Measurements from ENCODE around the gene SLC46A1. TPM values are rescaled to one million over a fixed set of nuclear protein-coding genes. Genes with fewer than 3 reads are reported as not detected.

The SLC46A1 gene
- total and polyA plus RNA-seq, 10 of the 15 experiments (the other 5 are each of a cell fraction or from before 2014, with no cell fraction given): 1.7 to 6.9 (median 4.0) TPM

DNA sequence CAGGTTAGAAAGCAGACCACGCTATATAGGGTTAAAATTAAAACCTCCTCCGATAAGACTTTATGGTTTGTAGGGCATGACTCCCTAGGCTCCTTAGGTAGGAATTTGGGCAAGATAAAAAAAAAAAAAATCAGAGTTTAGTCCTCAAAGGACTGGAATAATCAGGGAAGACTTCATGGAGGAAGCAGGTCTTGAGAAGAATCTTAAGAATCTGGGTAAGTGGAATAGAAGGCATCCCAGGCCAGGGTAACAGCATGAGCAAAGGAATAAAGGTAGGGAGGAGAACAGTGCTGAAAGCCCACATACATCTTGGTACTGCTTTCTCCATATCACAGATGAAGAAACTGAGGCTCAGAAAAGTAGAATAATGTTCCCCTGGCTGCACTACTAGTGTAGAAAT is 15.4 kb downstream of the SLC46A1 start:
- no peaks in the 10 kb centered on the region for H3K79me2 ChIP-seq (ENCODE audit: control insufficient read depth, insufficient read depth, low read length)
- BruUV-seq (replicated peaks): no TSS peak
- no peak overlapping the region for H3K27ac ChIP-seq (ENCODE audit: control insufficient read depth, insufficient read depth)
- no peaks in the 10 kb centered on the region for H3K4me1 ChIP-seq (ENCODE audit: control insufficient read depth, insufficient read depth, low read length)
- no peaks in the 10 kb centered on the region for H3K9me3 ChIP-seq (replicated peaks; ENCODE audit: control insufficient read depth, insufficient read depth, low read length)
- no peak for DNase-seq (ENCODE audit: low read depth, low spot score)
- no peak overlapping the region for H3K4me2 ChIP-seq (ENCODE audit: control insufficient read depth, insufficient read depth)
- H2AFZ ChIP-seq (ENCODE audit: control insufficient read depth, low read depth, low read length): no peak overlapping the region
- CTCF ChIA-PET: interaction anchor here (1.7 kb wide), 1 partner anchor 26 kb away, joined by 5 read pairs; no protein-coding TSS in a partner anchor
- POLR2A ChIA-PET: no interaction called here
- no peak for ATAC-seq
- no peak for FAIRE-seq
- intact Hi-C loops (cut with micrococcal nuclease; ENCODE audit: unreplicated experiment): no loop called here
- TF ChIP-seq SIX5 (IDR thresholded peaks at IDR 0.05; ENCODE audit: low read depth, low read length, severe bottlenecking): no peak
- TF ChIP-seq, protein P1, sequence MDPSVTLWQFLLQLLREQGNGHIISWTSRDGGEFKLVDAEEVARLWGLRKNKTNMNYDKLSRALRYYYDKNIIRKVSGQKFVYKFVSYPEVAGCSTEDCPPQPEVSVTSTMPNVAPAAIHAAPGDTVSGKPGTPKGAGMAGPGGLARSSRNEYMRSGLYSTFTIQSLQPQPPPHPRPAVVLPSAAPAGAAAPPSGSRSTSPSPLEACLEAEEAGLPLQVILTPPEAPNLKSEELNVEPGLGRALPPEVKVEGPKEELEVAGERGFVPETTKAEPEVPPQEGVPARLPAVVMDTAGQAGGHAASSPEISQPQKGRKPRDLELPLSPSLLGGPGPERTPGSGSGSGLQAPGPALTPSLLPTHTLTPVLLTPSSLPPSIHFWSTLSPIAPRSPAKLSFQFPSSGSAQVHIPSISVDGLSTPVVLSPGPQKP (IDR thresholded peaks at IDR 0.05; ENCODE audit: low read depth, low read length): no peak
- TF ChIP-seq SREBF2 (IDR thresholded peaks at IDR 0.05; ENCODE audit: low read length): no peak
- no peak for TF ChIP-seq SIN3A (IDR thresholded peaks at IDR 0.05; ENCODE audit: low read depth, low read length)
- no peak for TF ChIP-seq PBX3 (IDR thresholded peaks at IDR 0.05; ENCODE audit: insufficient replicate concordance, low read depth, low read length)
- no peak for TF ChIP-seq MTA2 (IDR thresholded peaks at IDR 0.05; ENCODE audit: low read depth)
- TF ChIP-seq IKZF2 (IDR thresholded peaks at IDR 0.05): no peak
- TF ChIP-seq, protein P2, sequence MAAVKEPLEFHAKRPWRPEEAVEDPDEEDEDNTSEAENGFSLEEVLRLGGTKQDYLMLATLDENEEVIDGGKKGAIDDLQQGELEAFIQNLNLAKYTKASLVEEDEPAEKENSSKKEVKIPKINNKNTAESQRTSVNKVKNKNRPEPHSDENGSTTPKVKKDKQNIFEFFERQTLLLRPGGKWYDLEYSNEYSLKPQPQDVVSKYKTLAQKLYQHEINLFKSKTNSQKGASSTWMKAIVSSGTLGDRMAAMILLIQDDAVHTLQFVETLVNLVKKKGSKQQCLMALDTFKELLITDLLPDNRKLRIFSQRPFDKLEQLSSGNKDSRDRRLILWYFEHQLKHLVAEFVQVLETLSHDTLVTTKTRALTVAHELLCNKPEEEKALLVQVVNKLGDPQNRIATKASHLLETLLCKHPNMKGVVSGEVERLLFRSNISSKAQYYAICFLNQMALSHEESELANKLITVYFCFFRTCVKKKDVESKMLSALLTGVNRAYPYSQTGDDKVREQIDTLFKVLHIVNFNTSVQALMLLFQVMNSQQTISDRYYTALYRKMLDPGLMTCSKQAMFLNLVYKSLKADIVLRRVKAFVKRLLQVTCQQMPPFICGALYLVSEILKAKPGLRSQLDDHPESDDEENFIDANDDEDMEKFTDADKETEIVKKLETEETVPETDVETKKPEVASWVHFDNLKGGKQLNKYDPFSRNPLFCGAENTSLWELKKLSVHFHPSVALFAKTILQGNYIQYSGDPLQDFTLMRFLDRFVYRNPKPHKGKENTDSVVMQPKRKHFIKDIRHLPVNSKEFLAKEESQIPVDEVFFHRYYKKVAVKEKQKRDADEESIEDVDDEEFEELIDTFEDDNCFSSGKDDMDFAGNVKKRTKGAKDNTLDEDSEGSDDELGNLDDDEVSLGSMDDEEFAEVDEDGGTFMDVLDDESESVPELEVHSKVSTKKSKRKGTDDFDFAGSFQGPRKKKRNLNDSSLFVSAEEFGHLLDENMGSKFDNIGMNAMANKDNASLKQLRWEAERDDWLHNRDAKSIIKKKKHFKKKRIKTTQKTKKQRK (IDR thresholded peaks at IDR 0.05; ENCODE audit: low read depth, low read length): no peak
- 93% methylated on average over 2 of the region's 2 CpGs for WGBS (ENCODE audit: insufficient coverage, insufficient replicate concordance, low lambda C conversion rate, missing lambda C conversion rate)
- SMC1A ChIA-PET (ENCODE audit: uncharacterized antibody, unreplicated experiment): interaction anchor here (1.3 to 1.4 kb wide), 2 partner anchors 8 to 18 kb away, joined by 3 read pairs; no protein-coding TSS in a partner anchor
- peaks cover 0 to 15% of the 10 kb centered on the region in 2 experiments; a peak in 2 of 4 replicates for H3K36me3 ChIP-seq (ENCODE audit: control insufficient read depth in 2 of 2, insufficient read depth in 2 of 2, low read length in 1 of 2)
- no peaks in the 10 kb centered on the region for H4K20me1 ChIP-seq (ENCODE audit: control insufficient read depth, insufficient read depth)
- H3K27me3 ChIP-seq (replicated peaks in 1 of 2; ENCODE audit: control insufficient read depth in 2 of 2, insufficient read depth in 2 of 2, low read length in 1 of 2): no peaks in the 10 kb centered on the region
- H3K9ac ChIP-seq (ENCODE audit: control insufficient read depth, insufficient read depth, low read length): no peak overlapping the region
- RAD21 ChIA-PET (ENCODE audit: unreplicated experiment): no interaction called here
- in situ Hi-C loops (cut with MboI): no loop called here
- no peak overlapping the region for H3K4me3 ChIP-seq
